ENCODE results near the gene AQR.

DNA sequence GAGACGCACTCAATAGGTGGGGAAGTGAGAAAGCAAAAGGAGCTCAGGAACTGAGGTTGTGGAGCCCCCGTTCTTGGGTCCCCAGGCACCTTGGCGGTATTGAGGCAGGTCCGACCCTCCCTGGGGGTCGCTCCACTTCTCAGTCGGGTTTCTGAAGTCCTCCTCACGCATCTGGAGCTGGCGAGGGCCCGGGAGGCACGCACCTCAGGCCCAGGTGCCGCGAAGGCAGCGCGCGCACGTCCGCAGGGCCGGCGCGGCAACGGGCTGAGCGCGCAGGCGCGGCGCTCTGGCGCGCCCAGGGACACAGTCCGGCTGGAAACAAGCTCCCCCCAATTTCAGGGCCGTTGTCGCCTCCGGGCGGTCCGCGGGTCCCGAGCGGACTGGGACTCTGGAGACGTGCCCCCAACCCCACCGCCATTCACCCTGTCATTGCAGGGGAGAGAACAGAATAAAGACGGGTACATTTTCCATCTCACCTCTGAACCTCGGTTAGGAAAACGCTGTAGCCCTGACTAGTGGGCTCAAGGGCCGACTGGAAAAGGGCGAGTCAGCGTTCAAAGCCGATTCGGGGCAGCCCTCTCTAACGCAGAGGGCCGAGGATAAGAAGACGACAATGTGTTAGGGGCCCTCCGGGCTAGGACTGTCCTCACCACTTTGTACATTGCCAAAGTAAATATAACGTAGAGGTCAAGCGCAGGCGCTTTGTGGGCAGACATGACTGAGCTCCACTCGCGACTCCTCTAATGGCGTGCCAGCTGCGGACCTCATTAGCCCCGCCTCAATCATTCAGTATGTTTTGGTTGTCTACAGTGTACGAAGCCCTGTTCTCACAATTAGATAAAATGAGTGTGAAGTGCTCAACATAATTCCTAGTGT, 18.7 kb upstream of the AQR start, which contains the start of gene ZNF770:
- TF ChIP-seq, protein P1, sequence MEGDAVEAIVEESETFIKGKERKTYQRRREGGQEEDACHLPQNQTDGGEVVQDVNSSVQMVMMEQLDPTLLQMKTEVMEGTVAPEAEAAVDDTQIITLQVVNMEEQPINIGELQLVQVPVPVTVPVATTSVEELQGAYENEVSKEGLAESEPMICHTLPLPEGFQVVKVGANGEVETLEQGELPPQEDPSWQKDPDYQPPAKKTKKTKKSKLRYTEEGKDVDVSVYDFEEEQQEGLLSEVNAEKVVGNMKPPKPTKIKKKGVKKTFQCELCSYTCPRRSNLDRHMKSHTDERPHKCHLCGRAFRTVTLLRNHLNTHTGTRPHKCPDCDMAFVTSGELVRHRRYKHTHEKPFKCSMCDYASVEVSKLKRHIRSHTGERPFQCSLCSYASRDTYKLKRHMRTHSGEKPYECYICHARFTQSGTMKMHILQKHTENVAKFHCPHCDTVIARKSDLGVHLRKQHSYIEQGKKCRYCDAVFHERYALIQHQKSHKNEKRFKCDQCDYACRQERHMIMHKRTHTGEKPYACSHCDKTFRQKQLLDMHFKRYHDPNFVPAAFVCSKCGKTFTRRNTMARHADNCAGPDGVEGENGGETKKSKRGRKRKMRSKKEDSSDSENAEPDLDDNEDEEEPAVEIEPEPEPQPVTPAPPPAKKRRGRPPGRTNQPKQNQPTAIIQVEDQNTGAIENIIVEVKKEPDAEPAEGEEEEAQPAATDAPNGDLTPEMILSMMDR (IDR thresholded peaks at IDR 0.05 in 4 of 5, conservative IDR thresholded peaks at IDR 0.05 in 1 of 5): peak in 3 of 5 experiments; percentile 16 to 42 (median 36)
- peak; percentile 87 to 92 for TF ChIP-seq POLR2A (IDR thresholded peaks at IDR 0.05)
